HUES64 (cell line): ENCODE results near the gene CNP.

ENCODE experiments used
- H3K27ac ChIP-seq: 2 replicates; pipeline ENCODE4 v1.7.0; 2013; ENCODE audit warnings: low read depth, low read length, inconsistent platforms
- H3K27me3 ChIP-seq: 2 replicates; pipeline ENCODE4 v1.6.1; 2013; ENCODE audit warnings: mild to moderate bottlenecking, low read length; ENCODE audit not compliant: insufficient read depth
- H3K36me3 ChIP-seq: 2 replicates; pipeline ENCODE4 v1.6.1; 2013; ENCODE audit warnings: mild to moderate bottlenecking, low read length; ENCODE audit not compliant: insufficient read depth
- H3K4me1 ChIP-seq: 2 replicates; pipeline ENCODE4 v1.6.1; 2013; ENCODE audit warnings: mild to moderate bottlenecking, low read length, moderate library complexity; ENCODE audit not compliant: insufficient read depth
- H3K4me3 ChIP-seq: 2 replicates; pipeline ENCODE4 v1.5.1; 2013; ENCODE audit warnings: mild to moderate bottlenecking, low read length, moderate library complexity
- H3K9ac ChIP-seq: 2 replicates; pipeline ENCODE4 v1.6.1; 2013; ENCODE audit warnings: mild to moderate bottlenecking, low read depth, low read length
- H3K9me3 ChIP-seq: 2 replicates; pipeline ENCODE4 v1.6.1; 2013; ENCODE audit warnings: low read depth, low read length; ENCODE audit not compliant: insufficient read depth
- WGBS: fragments of 150-250, 120-280 bp; methylation state at CpG from one replicate; pipeline ENCODE4 v1.1.7; 2013; ENCODE audit warnings: missing lambda C conversion rate; 5-methylcytosine and 5-hydroxymethylcytosine counted together

Gene CNP

DNA sequence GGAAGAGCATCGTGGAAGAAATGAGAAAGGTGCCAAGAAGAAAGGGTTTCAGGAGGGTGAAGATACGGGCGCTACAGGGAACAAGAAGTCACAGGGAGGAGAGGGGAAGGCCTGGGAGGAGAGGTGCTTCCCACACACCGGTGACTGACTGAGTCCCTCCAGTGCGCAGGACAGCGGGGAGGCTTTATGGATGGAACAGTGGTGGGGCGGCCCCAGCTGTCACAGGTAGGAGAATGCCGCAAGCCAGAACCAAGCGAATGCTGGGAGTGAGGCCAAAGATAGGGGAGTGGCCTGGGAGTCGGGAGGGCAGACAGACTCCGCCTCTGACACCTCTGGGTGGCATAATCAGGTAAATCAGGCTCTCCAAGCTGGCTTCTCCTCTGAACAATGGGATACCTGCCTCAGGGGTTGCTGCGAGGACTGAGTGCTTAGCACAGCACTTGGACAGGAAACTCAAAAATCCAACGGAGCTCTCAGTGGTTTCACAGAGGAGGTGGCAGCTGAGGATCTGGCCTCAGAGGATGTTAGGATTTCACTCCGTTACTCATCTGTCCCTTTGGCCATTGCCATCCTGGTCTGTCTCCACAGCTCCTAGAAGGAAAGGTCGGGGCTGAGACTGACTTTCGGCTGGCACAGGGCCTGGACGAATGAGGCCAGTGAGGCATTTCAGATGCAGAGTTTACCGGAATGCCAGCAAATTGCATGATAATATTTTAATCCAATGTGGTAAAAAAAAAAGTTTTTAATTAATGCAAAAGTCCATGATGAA lies 717 bp upstream of the CNP start:
- peak overlapping the region; percentile 82 for H3K4me3 ChIP-seq
- peak overlapping the region; percentile 54; the same call in 1 of the 2 replicates for H3K27ac ChIP-seq
- no peaks in the 10 kb centered on the region for H3K9me3 ChIP-seq
- H3K27me3 ChIP-seq = no peaks in the 10 kb centered on the region
- peak overlapping the region; percentile 90 for H3K9ac ChIP-seq
- H3K4me1 ChIP-seq = peaks cover 6% of the 10 kb centered on the region; the same call in 1 of the 2 replicates
- 8% methylated on average over 18 of the region's 18 CpGs for WGBS
- H3K36me3 ChIP-seq = peaks cover 15% of the 10 kb centered on the region

DNA sequence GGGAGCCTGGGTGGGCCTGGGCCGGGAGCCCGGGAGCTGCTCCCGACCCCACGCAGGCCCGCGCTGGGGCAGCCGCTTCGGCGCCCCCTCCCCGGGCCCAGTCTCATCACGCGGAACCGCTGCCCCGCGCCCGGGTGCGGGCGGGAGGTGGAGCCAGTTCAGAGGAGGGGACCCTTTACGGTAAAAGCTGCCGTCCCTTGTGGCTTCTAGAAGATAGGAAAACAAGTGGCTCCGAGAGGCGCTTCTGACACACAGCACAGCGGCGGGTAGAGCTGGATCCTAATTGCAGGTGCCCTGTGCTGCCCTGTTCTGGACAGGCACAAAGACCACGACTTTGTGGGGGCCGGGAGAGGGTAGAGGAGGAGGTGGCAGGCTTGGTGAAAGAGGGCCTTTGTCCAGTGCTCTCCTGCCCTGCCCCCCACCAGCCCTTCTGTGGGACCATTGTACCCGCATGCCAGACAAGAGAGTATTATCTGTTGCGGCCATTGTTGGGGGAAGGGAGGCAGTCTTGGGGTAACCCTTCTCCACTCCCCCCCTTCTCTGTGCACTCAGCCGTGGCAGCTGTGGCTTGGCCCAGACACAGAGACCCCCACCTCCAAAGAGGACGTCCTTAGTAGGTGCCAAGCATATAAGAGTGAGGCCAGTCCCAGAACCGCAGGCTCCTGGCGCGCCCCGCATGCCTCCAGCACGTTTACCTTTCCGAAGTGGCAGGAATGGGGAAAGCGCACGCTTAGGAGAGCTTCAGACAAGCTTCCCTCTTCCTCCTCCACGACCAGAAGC lies 736 bp downstream of the CNP start:
- no peaks in the 10 kb centered on the region for H3K27me3 ChIP-seq
- 30% methylated on average over 37 of the region's 39 CpGs for WGBS
- peaks cover 26% of the 10 kb centered on the region for H3K36me3 ChIP-seq
- H3K27ac ChIP-seq = peak overlapping the region; percentile 63
- H3K9ac ChIP-seq = peak overlapping the region; percentile 90
- H3K4me3 ChIP-seq = peak overlapping the region; percentile 82
- H3K9me3 ChIP-seq = no peaks in the 10 kb centered on the region
- H3K4me1 ChIP-seq = peaks cover 6% of the 10 kb centered on the region; the same call in 1 of the 2 replicates

DNA sequence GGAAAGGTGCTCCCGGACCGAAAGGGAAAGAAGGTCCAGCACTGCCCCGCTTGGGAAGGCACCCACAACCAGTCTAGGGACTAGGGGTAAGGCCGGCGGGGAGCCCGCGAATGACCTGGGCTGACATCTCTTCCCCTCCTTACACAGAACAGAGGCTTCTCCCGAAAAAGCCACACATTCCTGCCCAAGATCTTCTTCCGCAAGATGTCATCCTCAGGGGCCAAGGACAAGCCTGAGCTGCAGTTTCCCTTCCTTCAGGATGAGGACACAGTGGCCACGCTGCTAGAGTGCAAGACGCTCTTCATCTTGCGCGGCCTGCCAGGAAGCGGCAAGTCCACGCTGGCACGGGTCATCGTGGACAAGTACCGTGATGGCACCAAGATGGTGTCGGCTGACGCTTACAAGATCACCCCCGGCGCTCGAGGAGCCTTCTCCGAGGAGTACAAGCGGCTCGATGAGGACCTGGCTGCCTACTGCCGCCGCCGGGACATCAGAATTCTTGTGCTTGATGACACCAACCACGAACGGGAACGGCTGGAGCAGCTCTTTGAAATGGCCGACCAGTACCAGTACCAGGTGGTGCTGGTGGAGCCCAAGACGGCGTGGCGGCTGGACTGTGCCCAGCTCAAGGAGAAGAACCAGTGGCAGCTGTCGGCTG lies 1.5 kb downstream of the CNP start:
- Histone ChIP-seq H3K36me3 (peaks cover 34% of the 10 kb centered on the region), H3K4me3 (peak overlapping the region; percentile 82), H3K4me1 (peaks cover 6% of the 10 kb centered on the region; the same call in 1 of the 2 replicates), H3K9ac (peak overlapping the region; percentile 90), H3K9me3 (no peaks in the 10 kb centered on the region), H3K27me3 (no peaks in the 10 kb centered on the region), H3K27ac (no peak overlapping the region)
- 94% methylated on average over 37 of the region's 37 CpGs for WGBS

DNA sequence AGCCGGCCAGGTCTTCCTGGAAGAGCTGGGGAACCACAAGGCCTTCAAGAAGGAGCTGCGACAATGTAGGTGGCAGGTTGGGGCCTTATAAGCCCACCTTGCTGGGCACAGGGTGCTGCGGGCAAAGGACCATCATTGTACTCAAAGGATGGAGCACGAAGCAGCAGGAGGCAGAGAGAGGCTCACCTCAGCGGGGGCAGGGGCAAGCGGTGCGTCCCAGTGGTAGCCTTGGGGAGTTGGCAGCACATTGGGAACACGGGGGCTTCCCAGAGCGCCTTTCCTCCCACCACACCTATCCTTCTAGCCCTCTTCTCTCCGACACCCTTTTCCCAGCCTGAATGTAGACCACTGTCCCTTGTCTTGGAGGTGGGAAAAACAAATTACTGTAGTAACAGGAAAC lies 2.1 kb downstream of the CNP start:
- Histone ChIP-seq H3K9ac (no peak overlapping the region), H3K27ac (no peak overlapping the region), H3K4me3 (no peak overlapping the region), H3K36me3 (peaks cover 40% of the 10 kb centered on the region), H3K4me1 (peaks cover 6% of the 10 kb centered on the region; the same call in 1 of the 2 replicates), H3K27me3 (no peaks in the 10 kb centered on the region), H3K9me3 (no peaks in the 10 kb centered on the region)
- WGBS = 98% methylated on average over 10 of the region's 10 CpGs

DNA sequence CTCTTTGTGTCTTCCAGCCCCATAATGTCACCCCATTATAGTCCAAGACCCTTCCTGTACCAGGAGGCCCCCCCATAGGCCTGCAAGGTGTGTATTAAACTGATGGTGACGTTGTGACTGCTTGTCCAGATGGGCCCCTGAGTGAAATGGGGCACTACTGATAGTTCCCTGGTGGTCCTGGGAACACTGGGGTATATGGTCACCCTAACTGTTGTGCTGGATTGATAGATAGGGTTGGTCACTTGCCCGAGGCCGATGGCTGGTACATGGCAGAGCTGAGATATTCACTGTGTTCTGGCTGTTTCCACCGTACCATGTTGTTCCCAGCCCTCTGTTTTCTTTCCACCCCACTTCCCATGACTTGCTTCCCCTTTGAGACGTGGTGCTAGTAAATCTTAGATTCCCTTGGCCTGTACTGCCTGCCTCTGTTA lies 4.3 kb downstream of the CNP start:
- peaks cover 62% of the 10 kb centered on the region for H3K36me3 ChIP-seq
- no peak overlapping the region for H3K4me3 ChIP-seq
- WGBS = 95% methylated on average over 5 of the region's 5 CpGs

DNA sequence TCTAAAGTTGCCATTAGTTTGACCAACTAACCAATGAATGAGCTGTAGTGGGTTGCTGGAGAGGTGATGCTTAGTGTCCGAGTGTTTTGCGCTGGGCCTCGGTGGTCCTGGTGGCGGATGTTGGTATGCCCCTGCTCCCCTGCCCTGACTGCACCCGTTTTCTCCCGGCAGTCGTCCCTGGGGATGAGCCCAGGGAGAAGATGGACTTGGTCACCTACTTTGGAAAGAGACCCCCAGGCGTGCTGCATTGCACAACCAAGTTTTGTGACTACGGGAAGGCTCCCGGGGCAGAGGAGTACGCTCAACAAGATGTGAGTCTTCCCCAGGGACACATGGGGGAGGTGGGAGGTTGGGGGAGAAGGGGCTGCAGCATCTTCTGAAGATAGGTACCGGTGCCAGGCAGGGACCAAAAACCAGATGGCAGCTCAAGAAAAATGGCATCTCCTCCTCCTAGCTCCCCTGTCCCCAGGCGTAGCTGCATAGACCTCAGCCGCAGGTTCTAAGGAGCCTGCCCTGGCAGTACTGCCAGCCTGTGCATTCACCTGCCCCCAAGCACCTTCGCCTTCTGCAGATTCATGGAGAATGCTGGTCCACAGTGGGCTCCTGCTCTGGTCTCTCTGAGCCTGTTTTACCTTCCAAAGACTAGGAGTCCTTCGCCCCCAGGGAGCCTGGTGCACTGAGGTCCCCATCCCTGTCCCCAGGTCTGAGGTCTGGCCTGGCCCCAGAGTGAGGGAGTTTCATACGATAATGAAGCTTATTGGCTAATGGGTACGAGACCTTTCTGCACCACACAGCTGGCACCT lies 5.3 kb downstream of the CNP start:
- Histone ChIP-seq H3K9me3 (no peaks in the 10 kb centered on the region), H3K27me3 (no peaks in the 10 kb centered on the region), H3K9ac (no peak overlapping the region), H3K4me1 (no peaks in the 10 kb centered on the region), H3K4me3 (no peak overlapping the region), H3K27ac (no peak overlapping the region), H3K36me3 (peaks cover 72% of the 10 kb centered on the region)
- 90% methylated on average over 18 of the region's 18 CpGs for WGBS

More for the DNA sequence above, 4.3 kb downstream of the CNP start:
- H3K9ac ChIP-seq = no peak overlapping the region
- H3K27ac ChIP-seq = no peak overlapping the region
- H3K27me3 ChIP-seq = no peaks in the 10 kb centered on the region
- H3K4me1 ChIP-seq = no peaks in the 10 kb centered on the region
- no peaks in the 10 kb centered on the region for H3K9me3 ChIP-seq

DNA sequence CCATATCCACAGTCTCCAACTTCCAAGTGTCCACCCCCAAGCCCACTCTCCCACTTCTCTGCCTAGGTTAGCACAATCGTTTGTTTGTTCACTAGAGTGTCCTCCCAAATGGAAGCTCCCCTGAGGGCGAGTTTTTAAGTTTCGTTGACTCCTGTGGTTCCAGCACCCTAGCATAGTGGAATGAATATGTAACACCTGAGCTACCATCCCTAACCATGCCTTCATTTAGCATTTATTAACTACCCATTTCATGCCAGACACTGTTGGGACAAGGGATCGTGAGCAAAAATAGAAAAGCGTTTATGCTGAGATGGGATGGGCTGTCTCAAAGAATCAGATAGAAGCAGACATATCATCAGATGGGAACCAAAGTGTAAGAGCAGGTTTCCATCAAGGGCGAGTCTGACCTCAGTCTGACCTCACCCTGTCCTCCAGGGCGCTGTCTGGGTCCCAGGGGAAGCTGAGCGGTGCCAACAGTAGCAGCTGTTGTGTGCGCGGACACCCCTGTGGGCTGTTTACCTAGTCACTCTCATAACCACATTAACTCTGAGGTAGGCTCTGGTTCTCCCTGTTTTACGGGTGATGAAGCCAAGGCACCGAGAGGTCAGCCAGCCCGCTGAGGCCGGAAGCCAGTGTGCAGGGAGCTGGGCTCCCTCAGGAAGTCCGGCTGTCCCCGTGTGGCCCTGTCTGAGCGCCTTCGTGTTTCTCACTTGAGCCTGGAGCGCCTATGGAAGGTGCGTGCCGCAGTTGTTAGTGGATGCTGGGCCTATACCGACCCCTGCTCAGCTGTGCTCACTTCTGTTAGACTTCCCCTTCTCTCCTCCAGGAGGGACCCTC lies 6.2 kb downstream of the CNP start:
- Histone ChIP-seq H3K4me3 (no peak overlapping the region), H3K9me3 (no peaks in the 10 kb centered on the region), H3K4me1 (no peaks in the 10 kb centered on the region), H3K27ac (no peak overlapping the region), H3K36me3 (peaks cover 81% of the 10 kb centered on the region), H3K9ac (no peak overlapping the region), H3K27me3 (no peaks in the 10 kb centered on the region)
- 95% methylated on average over 22 of the region's 22 CpGs for WGBS

DNA sequence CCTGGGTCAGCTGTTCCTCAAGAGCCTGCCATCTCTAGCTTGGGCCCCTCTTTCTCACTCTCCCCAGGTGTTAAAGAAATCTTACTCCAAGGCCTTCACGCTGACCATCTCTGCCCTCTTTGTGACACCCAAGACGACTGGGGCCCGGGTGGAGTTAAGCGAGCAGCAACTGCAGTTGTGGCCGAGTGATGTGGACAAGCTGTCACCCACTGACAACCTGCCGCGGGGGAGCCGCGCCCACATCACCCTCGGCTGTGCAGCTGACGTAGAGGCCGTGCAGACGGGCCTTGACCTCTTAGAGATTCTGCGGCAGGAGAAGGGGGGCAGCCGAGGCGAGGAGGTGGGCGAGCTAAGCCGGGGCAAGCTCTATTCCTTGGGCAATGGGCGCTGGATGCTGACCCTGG lies 6.8 kb downstream of the CNP start:
- Histone ChIP-seq H3K4me3 (no peak overlapping the region), H3K27ac (no peak overlapping the region), H3K9me3 (no peaks in the 10 kb centered on the region), H3K27me3 (no peaks in the 10 kb centered on the region), H3K9ac (no peak overlapping the region), H3K36me3 (peaks cover 82% of the 10 kb centered on the region), H3K4me1 (no peaks in the 10 kb centered on the region)
- WGBS = 95% methylated on average over 19 of the region's 19 CpGs

DNA sequence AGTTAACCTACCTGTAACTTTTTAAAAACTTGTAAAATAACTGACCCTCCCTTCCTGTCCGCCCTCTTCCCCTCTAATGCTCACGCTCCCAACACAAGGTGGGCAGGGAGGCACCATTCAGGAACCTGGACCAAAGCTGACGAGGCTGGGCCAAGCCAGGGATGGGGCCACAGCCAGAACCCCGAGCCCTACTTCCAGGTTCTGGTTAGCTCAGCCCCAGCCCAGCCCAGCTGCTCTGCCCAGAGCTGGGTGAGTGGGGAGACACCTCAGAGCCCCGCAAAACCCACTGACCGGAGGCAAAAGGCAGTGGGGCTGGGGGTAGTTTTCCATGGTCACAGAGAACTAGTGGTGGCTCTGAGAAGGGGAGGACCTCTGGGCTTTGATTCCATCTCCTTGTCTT lies 7.4 kb downstream of the CNP start:
- H3K27me3 ChIP-seq = no peaks in the 10 kb centered on the region
- H3K4me1 ChIP-seq = no peaks in the 10 kb centered on the region
- no peak overlapping the region for H3K9ac ChIP-seq
- H3K4me3 ChIP-seq = no peak overlapping the region
- no peaks in the 10 kb centered on the region for H3K9me3 ChIP-seq
- H3K27ac ChIP-seq = no peak overlapping the region
- H3K36me3 ChIP-seq = peaks cover 81% of the 10 kb centered on the region
- WGBS = 96% methylated on average over 6 of the region's 6 CpGs

DNA sequence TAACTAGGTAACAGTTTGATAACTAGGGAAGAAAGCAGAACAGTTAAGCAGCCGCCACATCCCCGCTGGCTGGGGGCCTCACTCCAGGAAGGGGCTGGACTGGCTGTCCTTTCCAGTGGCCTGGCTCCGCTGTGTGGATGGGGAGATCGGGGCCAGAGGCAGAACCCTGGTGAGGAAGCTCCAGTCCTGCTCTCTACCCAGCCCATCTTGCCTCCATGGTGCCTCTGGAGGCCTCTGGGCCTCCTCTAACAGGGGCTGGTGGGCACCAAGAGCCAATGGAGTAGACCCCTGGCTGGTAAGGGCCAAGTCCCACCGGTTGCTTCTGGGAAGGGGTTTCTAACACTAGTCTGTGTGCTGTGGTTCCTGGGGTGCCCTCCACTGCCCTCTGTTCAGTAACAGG lies 8.1 kb downstream of the CNP start:
- peaks cover 80% of the 10 kb centered on the region for H3K36me3 ChIP-seq
- H3K9me3 ChIP-seq = no peaks in the 10 kb centered on the region
- H3K27ac ChIP-seq = no peak overlapping the region
- no peaks in the 10 kb centered on the region for H3K27me3 ChIP-seq
- H3K4me3 ChIP-seq = no peak overlapping the region
- WGBS = 92% methylated on average over 5 of the region's 5 CpGs
- no peak overlapping the region for H3K9ac ChIP-seq
- no peaks in the 10 kb centered on the region for H3K4me1 ChIP-seq
